RWPE1 (cell line): ENCODE measurements around the gene NR6A1.
A peak's percentile ranks its signal among the peaks of the same experiment; 100 is the strongest.

Experiments used
- CTCF ChIA-PET: fragments of 350-600 bp; sonication (Branson Sonifier 250); formaldehyde crosslinking; extraction: SDS; loops from one replicate; lab custom pipeline; 2021; lab: Yijun Ruan, JAX
- POLR2A ChIA-PET: fragments of 400-600 bp; formaldehyde crosslinking; extraction: SDS; loops from one replicate; lab custom pipeline; 2020; ENCODE audit warnings: antibody characterized with exemption; ENCODE audit not compliant: low non-redundant PET; lab: Yijun Ruan, JAX
- DNase-seq: peaks from one replicate; pipeline ENCODE4 v3.0.0; 2012; ENCODE audit warnings: low spot score
- H3K27ac ChIP-seq: fragments of 450-650 bp; 2 replicates; pipeline ENCODE4 v1.5.1; 2017
- CTCF ChIP-seq: fragments of 450-650 bp; conservative IDR thresholded peaks from 2 replicates; pipeline ENCODE4 v1.5.1; 2017; ENCODE audit warnings: low read depth, mild to moderate bottlenecking

NR6A1 gene

DNA sequence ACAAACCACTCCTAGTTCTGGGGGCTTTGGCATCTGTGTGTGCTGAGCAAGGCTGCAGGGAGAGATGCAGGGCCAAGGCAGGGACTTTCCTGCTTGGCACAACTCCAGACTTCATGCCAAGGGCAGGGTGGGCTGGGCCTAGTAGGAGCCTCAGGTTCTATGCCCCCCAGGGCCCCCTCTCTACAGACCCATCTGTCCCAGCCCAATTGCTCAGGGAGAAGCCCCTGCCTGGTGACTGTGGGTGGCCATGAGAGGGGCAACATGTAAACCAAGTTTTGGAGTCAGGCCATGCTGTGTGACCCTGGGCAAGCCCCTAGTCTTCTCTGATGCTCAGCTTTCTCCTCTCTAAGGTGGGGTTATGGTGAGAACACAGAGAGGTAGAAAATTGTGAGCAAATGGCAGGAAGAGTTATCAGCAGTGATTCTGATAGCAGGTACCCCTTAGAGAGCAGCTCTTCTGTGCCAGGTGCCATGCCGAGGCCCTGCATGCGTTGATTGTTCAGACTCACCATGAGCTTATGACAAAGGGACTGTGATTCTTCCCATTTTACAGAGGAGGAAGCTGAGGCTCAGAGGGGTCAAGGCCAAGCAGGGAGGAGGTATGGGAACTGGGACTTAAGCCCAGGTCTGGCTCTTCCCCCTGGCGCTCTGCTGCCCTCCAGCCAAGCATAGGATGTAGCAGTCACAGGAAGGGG, 11.0 kb upstream of the NR6A1 start:
- CTCF ChIA-PET, result interaction anchor here (0.6 to 15.3 kb wide), 3 partner anchors 14 to 76 kb away, joined by 3 to 761 read pairs (median 3); partner anchors contain the start of gene WDR38
- no peak for TF ChIP-seq CTCF
- POLR2A ChIA-PET, result interaction anchor here (0.6 to 0.7 kb wide), 2 partner anchors 18 to 48 kb away, joined by 7 to 9 read pairs; no protein-coding TSS in a partner anchor
- peak overlapping the region; percentile 90 for H3K27ac ChIP-seq
- DNase-seq, result no peak

DNA sequence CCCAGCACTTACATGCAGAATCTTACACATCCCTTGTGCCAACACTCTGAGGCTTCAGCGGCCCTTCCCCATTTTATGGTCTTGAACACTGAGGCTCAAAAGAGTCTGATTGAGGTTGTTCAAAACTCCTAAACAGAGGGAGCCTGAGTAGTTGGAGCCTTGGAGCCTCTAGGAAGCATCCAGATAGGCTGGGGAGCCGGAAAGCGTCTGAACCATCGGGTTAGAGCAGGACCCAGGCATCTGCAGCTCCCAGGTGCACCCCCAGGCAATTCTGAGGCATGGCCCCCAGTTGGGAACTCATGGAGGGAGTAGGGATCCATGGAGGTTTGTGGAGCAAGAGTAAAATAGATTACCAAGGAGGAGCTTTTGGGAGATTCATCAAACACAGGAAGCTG, 9.6 kb upstream of the NR6A1 start:
- no peak for TF ChIP-seq CTCF
- ChIA-PET POLR2A (no interaction called here), CTCF (interaction anchor here (15.3 kb wide), 1 partner anchor 67 kb away, joined by 761 read pairs; the partner anchor contains the start of gene WDR38)
- peak overlapping the region; percentile 90 for H3K27ac ChIP-seq
- no peak for DNase-seq

DNA sequence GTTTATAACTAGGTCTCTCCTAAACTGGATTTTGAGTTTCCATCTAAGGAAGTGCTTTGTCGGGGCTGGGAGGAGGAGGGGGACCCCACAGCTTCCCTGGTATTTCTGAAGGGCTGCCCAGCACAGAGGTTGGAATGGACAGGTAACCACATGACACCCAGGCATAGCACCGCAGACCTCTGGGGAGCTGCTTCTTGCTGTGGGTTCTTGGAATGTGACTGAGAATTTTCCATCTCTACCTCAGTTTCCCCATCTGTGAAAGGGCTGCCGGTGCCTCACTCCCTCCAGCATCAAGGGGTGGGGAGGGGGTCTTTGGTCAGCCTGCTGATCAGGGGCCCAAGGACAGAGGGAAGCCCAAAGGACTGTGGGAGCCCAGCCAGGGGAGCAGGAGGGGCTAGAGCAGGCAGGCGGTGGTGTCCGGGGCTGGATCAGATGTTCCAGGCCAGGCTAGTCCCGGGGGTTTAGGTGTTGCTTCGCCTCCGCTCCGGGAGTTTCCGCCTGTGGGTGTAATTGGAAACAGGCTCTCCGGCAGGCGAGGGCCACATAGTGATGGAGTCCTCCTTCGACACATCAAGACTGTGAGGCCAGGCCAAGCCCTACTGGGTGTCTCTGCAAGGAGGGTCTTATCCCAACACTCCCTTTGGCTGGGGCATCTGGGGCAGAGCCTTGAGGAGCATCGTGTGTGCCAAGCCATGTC, 9.1 kb upstream of the NR6A1 start:
- TF ChIP-seq CTCF, result no peak
- DNase-seq, result no peak
- H3K27ac ChIP-seq, result peak overlapping the region; percentile 90
- ChIA-PET CTCF (interaction anchor here (0.6 to 15.3 kb wide), 6 partner anchors 9 to 68 kb away, joined by 3 to 761 read pairs (median 4); partner anchors contain the start of genes NR6A1 and WDR38), POLR2A (interaction anchor here (0.6 to 1.6 kb wide), 5 partner anchors 8 to 81 kb away, joined by 3 to 8 read pairs (median 3); no protein-coding TSS in a partner anchor)

DNA sequence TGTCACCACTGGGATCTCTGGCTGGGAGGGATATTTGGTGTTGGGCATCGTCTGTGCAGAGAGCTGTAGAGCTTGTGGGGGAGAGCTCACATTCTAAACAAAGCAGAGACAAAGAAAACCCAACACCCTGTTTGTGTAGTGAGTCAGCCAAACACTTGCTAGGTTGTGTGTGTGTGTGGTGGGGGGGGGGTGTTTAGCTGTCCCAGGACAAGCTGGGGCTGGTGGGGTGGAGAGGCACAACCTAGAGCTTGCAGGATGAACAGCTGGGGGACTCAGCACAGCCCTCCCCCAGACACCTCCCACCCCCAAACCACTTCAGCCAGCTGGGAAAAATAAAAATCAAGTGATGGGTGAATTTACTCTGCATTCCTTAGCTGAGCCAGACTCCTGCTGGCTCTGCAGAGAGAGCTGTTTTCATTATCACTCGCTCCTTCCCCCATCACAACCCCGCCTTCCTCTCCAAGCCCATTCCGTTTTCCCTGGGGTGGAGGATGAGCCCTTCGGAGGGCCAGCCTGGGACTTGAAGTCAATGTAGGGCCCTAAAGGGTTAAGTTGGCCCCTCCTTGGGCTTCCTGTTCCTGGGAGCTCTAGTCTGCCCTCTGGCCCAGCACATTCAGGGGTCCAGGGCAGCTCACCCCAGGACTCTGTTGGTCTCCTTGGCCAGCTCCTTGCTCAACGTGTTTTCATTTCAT, 8.4 kb upstream of the NR6A1 start:
- POLR2A ChIA-PET, result interaction anchor here (0.6 to 1.6 kb wide), 5 partner anchors 9 to 82 kb away, joined by 3 to 8 read pairs (median 3); no protein-coding TSS in a partner anchor
- H3K27ac ChIP-seq, result peak overlapping the region; percentile 90
- CTCF ChIA-PET, result interaction anchor here (0.6 to 15.3 kb wide), 7 partner anchors 8 to 78 kb away, joined by 3 to 761 read pairs (median 4); partner anchors contain the start of genes NR6A1 and WDR38
- no peak for TF ChIP-seq CTCF
- DNase-seq, result peak; percentile 94

DNA sequence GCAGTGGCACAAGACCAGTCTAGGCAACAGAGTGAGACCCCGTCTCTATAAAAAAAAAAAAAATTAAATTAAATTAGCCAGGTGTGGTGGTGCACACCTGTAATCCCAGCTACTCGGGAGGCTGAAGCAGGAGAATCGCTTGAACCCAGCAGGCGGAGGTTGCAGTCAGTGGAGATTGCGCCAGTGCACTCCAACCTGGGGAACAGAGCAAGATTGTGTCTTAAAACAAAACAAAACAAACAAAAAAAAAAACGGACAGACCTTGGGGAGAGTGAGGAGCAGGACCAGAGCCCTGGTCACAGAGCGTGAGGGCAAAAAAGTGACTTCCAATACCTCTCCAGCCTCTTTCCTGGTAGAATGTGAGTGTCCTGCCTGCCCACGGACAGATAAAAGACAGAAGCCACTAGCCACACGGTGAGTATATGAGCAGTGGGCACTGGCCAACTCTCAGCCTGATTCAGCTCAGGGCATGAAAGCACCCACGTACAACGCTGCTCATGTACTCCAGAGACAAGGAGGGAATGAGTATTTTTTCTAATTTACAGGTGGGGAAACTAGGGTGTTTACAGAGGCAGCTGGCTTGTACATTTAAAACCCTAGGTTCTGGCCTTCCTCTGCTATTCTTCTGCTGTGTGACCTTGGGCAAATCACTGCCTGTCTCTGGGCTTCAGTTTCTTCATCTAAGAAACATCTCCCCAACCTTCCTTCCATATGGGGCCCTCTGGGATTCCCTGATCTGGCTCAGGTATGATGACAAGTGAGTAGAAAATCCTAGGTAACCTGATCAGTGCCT, 7.7 kb upstream of the NR6A1 start:
- peak overlapping the region; percentile 90 for H3K27ac ChIP-seq
- ChIA-PET CTCF (interaction anchor here (0.6 to 15.3 kb wide), 7 partner anchors 7 to 79 kb away, joined by 3 to 761 read pairs (median 4); partner anchors contain the start of genes NR6A1 and WDR38), POLR2A (interaction anchor here (0.9 to 1.6 kb wide), 3 partner anchors 11 to 82 kb away, joined by 3 to 8 read pairs (median 4); no protein-coding TSS in a partner anchor)
- no peak for TF ChIP-seq CTCF
- no peak for DNase-seq
